ENCODE results near the gene ARFGAP3.

Gene ARFGAP3

GRCh38 chr22:42873356-42873755 lies 16.3 kb upstream of the ARFGAP3 start:
- no peak overlapping the region for H3K4me3 ChIP-seq (ENCODE audit: low read depth, low read length)
- peak; percentile 37 for DNase-seq (ENCODE audit: low read depth)
- TF ChIP-seq MAX (IDR thresholded peaks at IDR 0.05; ENCODE audit: low read depth, low read length) (no peak), CTCF (IDR thresholded peaks at IDR 0.05; ENCODE audit: low read depth, low read length) (no peak), POLR2A (IDR thresholded peaks at IDR 0.05; ENCODE audit: extremely low read depth, insufficient read length) (no peak), MYC (IDR thresholded peaks at IDR 0.05; ENCODE audit: low read depth, low read length) (no peak)

- TF ChIP-seq MAX (IDR thresholded peaks at IDR 0.05; ENCODE audit: low read depth, low read length), result no peak
- TF ChIP-seq CTCF (IDR thresholded peaks at IDR 0.05; ENCODE audit: low read depth, low read length), result no peak
- TF ChIP-seq MYC (IDR thresholded peaks at IDR 0.05; ENCODE audit: low read depth, low read length), result no peak
- TF ChIP-seq POLR2A (IDR thresholded peaks at IDR 0.05; ENCODE audit: extremely low read depth, insufficient read length), result no peak
- no peak overlapping the region for H3K4me3 ChIP-seq (ENCODE audit: low read depth, low read length)
- no peak for DNase-seq (ENCODE audit: low read depth)
These were observed 15.7 kb upstream of the ARFGAP3 start for GRCh38 chr22:42872821-42873220.

GRCh38 chr22:42871146-42872050 lies 14.3 kb upstream of the ARFGAP3 start:
- TF ChIP-seq CTCF (IDR thresholded peaks at IDR 0.05; ENCODE audit: low read depth, low read length) (no peak), MAX (IDR thresholded peaks at IDR 0.05; ENCODE audit: low read depth, low read length) (no peak), POLR2A (IDR thresholded peaks at IDR 0.05; ENCODE audit: extremely low read depth, insufficient read length) (no peak), MYC (IDR thresholded peaks at IDR 0.05; ENCODE audit: low read depth, low read length) (no peak)
- no peak overlapping the region for H3K4me3 ChIP-seq (ENCODE audit: low read depth, low read length)
- no peak for DNase-seq (ENCODE audit: low read depth)

- no peak for DNase-seq (ENCODE audit: low read depth)
- H3K4me3 ChIP-seq (ENCODE audit: low read depth, low read length), result no peak overlapping the region
- no peak for TF ChIP-seq MAX (IDR thresholded peaks at IDR 0.05; ENCODE audit: low read depth, low read length)
- TF ChIP-seq CTCF (IDR thresholded peaks at IDR 0.05; ENCODE audit: low read depth, low read length), result no peak
- TF ChIP-seq MYC (IDR thresholded peaks at IDR 0.05; ENCODE audit: low read depth, low read length), result no peak
- TF ChIP-seq POLR2A (IDR thresholded peaks at IDR 0.05; ENCODE audit: extremely low read depth, insufficient read length), result no peak
These were observed 12.9 kb upstream of the ARFGAP3 start for GRCh38 chr22:42869888-42870480.

- no peak overlapping the region for H3K4me3 ChIP-seq (ENCODE audit: low read depth, low read length)
- no peak for DNase-seq (ENCODE audit: low read depth)
- no peak for TF ChIP-seq MYC (IDR thresholded peaks at IDR 0.05; ENCODE audit: low read depth, low read length)
- no peak for TF ChIP-seq MAX (IDR thresholded peaks at IDR 0.05; ENCODE audit: low read depth, low read length)
- no peak for TF ChIP-seq CTCF (IDR thresholded peaks at IDR 0.05; ENCODE audit: low read depth, low read length)
- no peak for TF ChIP-seq POLR2A (IDR thresholded peaks at IDR 0.05; ENCODE audit: extremely low read depth, insufficient read length)
These were observed 12.4 kb upstream of the ARFGAP3 start for GRCh38 chr22:42869463-42869862.

Measured in NB4 (cell line).